ENCODE data around the gene BTRC.

GRCh38 chr10:101513733-101514132, 159.8 kb downstream of the BTRC start:
- TF ChIP-seq ZNF70 (CRISPR knock-in tag; IDR thresholded peaks at IDR 0.05) (no peak), CREB5 (CRISPR knock-in tag; IDR thresholded peaks at IDR 0.05; ENCODE audit: low read depth) (no peak), CSRNP3 (CRISPR knock-in tag; IDR thresholded peaks at IDR 0.05) (no peak), PATZ1 (CRISPR knock-in tag; IDR thresholded peaks at IDR 0.05; ENCODE audit: borderline replicate concordance) (no peak), ZFP30 (CRISPR knock-in tag; IDR thresholded peaks at IDR 0.05) (no peak), PPARA (CRISPR knock-in tag; IDR thresholded peaks at IDR 0.05; ENCODE audit: borderline replicate concordance) (no peak), CSDC2 (CRISPR knock-in tag; IDR thresholded peaks at IDR 0.05) (no peak), ZFP3 (CRISPR knock-in tag; IDR thresholded peaks at IDR 0.05) (no peak), TOX (CRISPR knock-in tag; IDR thresholded peaks at IDR 0.05; ENCODE audit: borderline replicate concordance) (no peak), TCF4 (CRISPR knock-in tag; IDR thresholded peaks at IDR 0.05; ENCODE audit: borderline replicate concordance) (no peak), ZNF8 (CRISPR knock-in tag; IDR thresholded peaks at IDR 0.05) (no peak), POU6F1 (CRISPR knock-in tag; IDR thresholded peaks at IDR 0.05; ENCODE audit: borderline replicate concordance, low read depth) (no peak), OSR1 (CRISPR knock-in tag; IDR thresholded peaks at IDR 0.05) (no peak), ZNF565 (CRISPR knock-in tag; conservative IDR thresholded peaks at IDR 0.05; ENCODE audit: low read depth) (no peak)
